Putamen (tissue), 1 donor: ENCODE results near the gene GALNT16.
"Not testable (repeated sequence)": the region's sequence is repeated elsewhere in the genome, so short reads cannot be mapped to it uniquely, and the experiment has no call there.

Source experiments
- DNase-seq: peaks from one replicate; pipeline ENCODE4 v3.0.0-alpha.2; 2016; ENCODE audit warnings: low spot score

GALNT16 gene

DNA sequence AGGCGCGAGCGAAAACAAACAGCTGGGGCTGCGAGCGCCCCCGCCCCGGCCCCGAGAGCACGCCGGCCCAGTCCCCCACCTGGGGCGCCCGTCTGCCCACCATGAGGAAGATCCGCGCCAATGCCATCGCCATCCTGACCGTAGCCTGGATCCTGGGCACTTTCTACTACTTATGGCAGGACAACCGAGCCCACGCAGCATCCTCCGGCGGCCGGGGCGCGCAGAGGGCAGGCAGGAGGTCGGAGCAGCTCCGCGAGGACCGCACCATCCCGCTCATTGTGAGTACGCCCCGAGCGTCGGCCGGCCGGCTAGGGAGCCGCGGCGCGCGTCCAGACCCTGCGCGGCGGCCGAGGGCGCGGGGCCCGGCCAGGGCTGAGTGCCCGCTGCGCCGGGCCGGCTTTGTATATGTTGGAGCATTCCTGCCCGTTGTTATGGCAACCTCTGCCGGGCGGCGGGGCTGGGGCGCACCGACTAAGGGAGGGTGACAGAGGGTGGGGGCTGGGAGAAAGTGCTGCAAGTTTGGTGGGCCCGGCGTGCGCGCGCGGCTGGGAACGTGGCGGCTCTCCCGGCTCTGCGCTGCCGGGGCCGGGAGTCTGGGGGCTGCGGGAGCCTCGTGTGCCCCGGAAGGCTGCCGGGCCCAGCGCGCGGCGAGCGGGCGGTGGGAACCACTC is 367 bp downstream of the GALNT16 start:
- no peak for DNase-seq

DNA sequence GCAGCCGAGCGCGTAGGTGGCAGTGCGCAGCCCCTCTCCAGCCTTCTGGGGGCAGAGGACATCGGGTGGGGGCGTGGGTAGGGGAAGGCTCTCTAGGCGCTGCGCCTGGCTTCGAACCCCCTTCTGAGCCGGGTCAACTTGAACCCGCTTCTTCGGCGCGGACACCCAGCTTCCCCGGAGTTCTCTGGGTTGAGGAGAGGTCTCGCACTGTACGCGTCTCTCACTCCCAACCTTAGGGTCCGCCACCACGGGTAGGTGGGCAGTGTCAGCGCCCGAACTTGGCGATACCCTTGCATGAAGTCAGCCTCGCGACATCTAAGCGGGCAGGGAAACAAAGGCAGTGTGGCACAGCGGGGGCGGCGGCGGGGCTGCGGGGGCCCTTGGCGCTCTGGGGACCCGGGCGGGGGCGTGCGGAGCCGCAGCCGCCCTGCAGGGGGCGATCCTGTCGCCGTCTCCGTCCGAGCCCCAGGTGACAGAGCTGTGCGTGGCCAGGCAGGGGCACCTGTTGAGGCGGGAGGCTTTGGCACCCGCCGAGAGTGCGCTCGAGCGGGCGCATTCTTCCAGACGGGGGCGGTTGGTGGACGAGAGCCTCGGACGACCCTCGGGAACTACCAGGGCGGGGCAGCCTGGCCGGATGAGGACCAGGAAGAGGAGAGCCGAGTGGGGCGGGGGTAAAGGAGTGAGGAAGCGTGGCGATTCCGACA is 1.1 kb downstream of the GALNT16 start:
- DNase-seq = no peak

DNA sequence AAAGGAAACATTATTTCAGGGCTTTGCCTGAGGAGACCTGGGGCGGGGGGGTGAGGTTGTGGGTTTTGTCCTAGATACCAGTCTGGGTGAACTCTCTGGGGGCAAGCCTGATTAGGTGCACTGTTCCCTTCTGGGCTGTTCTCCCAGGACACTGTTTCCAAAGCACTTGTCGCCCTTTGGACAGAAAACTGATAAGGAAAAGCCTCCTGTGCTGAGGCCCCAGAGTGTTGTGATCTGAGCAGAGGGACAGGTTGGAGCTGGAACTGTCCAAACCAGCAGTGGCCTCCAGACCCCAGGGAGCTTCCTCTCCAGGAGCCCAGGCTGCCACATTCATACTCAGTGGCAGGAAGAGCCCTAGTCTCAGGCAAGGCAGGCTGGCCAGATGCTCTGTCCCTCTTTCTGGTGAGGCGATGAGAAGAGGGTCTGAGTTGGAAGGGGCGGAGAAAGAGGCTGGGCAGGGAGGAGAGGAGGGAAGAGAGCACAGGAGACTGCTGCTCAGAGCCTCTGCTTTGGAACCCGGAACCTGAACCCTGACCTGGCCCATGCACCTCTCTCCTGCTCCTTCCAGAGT is 1.9 kb downstream of the GALNT16 start:
- DNase-seq = no peak

DNA sequence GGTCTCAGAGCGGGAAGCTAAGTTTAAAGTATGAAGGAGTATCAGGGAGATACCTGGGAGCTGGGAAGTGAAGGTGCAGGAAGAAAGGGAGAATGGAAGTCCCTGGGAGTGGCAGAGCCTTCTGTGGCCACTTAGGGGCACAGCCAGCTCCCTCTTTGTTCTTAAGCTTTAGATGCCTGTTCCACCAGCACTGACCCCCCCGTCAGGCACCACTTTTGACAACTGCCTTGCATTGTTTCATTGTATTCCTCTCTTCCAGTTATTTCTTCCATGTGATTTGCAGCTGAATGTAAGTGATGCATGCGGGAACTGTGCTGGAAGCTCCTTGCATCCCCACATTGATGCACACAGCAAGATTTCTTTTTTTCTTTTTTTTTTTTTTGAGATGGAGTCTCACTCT is 2.6 kb downstream of the GALNT16 start:
- no peak for DNase-seq

DNA sequence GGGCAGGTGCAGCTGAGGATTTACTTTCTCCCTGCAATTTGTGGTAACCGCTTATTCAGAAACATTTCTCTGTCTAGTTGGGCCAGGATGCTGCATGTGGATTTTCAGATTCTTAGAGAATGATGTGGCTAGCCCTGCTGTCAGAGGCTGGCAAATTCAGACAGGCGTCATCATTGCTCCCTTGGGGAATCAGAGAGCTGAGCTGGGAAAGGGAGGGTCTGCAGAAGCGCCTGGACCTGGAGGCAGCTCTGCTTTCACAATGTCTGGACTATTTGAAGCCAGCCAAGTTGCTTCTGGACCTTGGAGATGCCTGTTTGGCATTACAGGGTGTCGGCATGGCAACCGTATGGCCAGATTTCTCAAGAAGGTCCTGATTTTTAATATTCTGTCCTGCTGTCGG is 3.4 kb downstream of the GALNT16 start:
- DNase-seq = no peak

DNA sequence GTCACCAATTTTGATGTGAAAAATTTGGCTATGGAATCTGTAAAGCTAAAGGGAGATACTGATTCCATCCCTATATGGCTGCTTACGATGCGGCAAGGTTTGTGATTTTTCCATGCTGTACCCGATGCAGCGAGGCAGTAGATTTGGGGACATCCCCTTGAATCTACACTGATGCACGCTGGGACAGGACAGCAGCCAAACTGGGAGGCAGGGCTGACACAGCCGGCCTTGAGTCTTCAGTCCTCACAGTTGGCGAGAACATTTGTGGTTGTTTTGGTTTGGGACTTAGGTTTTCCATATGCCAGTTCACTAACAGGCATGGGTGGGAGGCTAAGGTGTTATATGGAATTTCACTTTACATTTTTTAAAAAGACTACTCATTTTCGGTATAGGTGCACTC is 3.8 kb downstream of the GALNT16 start:
- no peak for DNase-seq

DNA sequence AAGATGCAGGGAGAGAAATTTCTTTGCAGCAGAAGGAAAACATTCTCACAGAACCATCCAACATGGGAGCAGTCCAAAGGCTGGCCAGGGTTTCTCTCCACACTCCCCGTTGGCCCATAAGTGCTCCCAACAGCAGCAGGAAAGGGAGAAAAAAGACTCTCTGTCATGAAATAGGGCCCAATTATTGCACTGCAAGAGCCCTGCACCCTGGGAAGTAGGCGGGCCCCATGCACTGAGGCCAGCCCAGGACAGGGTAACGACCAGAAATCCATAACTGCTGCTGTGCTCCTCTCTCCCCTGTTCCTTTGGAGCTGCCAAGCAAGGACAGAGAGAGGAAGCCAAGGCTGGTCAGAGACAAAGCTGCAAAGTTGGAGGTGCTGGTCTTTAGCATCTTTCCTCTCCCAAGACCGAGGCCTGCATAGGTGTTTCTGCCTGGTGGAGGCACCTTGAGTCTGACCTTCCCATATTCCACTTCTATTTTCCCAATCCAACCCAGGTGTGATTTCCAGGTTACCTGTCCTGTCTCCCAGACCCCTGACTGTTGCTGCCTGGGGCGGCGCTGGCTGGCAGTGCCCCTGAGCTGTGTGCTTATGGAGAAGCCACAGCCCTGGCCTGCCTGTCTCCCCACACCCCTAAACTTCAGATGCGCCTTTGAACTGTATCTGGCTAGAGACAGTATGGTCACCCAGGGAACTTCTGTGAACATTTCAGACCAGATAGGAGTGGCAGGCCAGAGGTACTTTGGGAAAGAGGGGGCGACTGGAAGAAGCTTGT is 6.8 kb downstream of the GALNT16 start:
- no peak for DNase-seq

DNA sequence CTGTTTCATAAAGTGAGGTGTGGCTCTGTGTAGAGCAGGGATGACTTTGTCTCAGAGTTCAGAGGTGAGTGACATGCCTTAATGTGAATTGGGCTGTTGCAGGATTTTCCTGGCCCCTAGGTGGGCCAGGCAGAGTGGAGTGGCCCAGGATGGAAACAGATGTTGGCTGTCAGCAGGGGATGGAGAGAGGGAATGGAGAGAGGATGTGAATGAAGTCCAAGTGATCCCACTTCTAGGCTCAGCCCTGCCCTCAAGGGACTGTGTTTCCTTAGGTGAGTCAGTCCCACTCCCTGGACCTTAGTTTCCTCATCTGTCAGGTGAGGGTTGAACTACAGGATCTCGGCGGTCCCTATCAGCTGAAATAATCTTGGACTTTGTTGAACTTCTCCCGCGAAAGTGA is 7.5 kb downstream of the GALNT16 start:
- no peak for DNase-seq

DNA sequence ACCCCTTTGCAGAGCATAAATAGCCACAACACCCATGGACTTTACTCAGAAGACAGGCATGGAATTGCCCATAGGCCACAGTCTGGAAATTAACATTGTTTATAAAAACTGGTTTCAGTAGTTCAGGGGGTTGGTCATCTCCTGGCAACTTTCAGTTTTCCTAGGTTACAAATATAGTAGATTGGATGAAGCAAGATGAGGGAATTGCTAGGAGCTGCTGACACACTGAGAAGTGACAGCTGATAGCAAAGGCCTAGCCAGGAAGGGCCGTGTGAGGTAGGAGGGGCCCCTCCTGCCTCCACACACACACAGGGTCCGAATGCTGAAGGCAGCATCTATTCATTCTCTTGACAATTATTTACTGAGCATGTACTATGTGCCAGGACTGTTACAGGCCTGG is 8.3 kb downstream of the GALNT16 start:
- DNase-seq = no peak

DNA sequence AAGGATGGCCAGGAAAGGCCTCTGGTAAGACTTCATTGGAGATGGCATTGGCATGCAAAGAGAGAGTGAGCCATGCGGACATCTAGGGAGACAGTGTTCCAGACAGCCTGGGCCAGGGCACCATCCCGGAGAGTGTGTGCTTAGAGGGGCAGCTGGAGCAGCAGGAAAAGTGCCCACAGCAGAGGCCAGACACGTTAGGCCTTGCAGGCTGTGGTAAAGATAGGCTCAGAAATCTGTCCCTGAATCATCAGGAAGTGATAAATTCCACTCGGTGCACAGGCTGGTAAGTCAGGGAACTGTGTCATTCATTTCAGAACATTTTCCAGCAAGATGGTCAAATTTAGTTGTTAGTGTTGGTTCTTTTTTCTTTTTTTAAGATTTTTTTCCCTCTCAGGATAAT is 8.8 kb downstream of the GALNT16 start:
- no peak for DNase-seq

DNA sequence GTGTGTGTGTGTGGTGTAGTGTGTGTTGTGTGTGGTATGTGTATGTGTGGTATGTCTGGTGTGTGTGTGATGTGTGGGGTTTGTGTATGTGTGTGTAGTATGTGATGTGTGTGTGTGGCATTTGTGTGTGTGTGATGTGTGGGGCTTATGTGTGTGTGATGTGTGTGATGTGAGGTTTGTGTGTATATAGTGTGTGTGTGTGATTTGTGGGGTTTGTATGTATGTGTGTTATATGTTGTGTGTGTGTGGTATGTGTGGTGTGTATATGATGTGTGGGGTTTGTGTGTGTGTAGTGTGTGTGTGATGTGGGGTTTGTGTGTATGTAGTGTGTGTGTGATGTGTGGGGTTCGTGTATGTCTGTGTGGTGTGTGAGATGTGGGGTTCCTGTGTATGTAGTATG is 9.4 kb downstream of the GALNT16 start:
- no peak for DNase-seq

DNA sequence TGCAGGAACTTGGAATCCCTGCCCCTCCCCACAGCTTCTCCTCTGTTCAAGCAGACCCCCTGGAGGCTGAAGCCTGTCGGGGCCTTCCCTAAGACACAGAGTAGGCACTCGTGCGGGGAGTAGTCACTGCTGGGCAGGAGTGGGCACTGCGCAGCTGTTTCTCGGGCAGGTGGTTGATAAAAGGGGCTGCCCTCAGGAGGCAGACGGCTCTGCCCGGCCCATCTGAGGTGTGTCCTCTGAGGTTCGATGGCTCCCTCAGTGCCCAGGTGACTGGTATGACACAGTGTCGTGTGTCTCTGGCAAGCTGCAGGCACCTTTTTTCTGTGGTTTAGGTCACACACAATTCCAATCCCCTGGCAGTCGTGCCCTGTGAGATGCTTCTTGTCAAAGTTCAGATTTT is 10.1 kb downstream of the GALNT16 start:
- DNase-seq = no peak

DNA sequence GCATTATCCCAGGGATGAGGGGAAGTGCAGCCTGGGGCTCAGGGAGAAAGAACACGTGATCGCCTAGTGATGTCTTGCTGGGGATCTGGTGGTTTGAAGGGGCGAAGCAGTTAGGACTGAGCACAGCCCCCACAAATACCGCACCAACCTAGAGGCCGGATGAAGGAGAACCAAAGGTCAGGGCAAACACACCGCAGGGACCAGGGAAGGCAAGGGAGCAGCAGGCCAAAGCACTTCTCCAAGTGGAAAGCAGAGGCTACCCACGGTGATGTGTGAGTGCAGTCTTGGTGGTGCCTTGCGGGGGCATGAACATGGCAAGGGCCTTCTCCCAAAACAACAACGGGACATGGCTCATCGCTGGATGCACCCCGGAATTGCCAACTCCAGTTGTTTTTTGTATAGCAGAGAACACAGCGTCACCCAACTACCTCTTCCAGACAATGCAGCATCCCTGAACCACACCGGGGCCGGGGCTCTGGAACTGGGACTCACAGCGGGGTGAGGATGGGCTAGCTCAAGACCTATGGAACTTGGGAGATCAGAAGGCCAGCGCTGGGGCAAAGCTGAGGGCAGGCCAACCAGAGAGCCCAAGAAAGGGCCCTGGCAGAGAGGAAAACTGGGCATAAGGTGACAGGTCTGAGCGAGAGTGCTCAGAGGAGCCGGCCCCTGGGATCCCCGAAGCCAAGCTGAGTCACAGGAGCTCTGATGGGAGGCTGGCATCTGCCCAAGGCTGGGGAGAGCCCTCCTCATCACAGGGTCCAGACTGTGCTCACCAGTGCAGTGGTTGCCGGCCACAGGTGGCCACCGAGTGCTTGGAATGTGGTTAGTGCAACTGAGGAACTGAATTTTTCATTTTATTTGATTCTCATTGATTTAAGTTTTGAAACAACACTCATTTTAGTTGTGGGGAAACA is 11.1 kb downstream of the GALNT16 start:
- DNase-seq = no peak

DNA sequence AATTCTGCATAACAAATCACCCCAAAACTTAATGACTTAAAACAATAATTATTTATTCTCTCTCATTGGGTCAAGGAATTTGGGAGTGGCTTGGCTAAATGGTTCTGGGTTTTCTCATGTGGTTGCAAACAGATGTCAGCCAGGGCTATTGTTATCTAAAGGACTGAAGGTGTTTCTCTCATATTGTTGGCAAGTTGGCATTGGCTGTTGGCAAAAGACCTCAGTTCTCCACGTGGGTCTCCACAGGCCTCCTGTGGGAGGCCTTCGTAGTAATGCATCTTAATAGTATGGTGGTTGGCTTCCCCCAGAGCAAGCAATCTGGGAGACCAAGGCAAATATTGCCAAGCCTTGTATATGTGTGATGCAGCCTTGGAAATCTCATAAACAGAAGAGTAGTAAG is 14.4 kb downstream of the GALNT16 start:
- no peak for DNase-seq

DNA sequence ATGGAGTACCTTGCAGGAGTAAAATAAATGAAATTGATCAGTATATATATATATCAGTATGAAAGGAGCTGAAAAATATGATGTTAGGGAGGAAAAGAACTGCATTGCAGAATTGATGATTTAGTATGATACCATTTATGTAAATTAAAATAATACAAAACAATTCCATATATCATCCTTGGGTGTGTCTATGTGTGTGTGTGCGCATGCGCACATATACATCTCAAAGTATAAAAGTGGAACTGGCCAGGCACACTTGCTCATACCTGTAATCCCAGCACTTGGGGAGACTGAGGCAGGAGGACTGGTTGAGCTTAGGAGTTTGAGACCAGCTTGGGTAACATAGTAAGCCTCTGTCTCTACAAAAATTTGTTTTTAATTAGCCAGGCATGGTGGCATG is 15.4 kb downstream of the GALNT16 start:
- no peak for DNase-seq

DNA sequence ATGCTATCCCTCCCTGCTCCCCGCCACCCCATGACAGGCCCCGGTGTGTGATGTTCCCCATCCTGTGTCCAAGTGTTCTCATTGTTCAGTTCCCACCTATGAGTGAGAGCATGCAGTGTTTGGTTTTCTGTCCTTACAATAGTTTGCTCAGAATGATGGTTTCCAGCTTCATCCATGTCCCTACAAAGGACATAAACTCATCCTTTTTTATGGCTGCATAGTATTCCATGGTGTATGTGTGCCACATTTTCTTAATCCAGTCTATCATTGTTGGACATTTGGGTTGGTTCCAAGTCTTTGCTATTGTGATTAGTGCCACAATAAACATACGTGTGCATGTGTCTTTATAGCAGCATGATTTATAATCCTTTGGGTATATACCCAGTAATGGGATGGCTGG is 17.4 kb downstream of the GALNT16 start:
- DNase-seq = not testable (repeated sequence)

DNA sequence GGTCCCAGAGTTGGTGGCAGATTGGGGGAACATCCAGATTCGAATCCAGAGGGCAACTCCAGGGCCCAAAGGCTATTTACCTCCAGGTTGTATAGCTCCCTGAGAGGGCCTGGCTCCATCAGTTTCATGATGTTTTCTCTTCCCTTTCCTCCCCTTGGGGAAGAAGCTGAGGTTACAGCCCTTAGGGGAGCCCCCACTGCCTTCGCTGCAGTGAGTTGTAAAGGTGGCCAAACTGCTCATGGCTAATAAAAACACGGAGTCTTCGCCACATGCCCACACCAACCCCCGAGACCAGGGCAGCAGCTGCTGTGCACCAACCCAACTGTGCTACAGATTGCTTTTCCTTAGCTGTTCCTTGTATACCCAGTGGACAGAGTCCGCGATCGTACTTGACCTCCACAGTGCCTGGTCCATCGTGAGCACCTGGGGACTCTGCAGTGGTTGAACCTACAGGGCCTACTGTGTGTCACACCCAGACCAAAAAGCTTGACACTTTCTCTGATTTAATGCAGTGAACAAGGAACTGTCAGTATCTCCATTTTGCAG is 20.9 kb downstream of the GALNT16 start:
- DNase-seq = no peak

DNA sequence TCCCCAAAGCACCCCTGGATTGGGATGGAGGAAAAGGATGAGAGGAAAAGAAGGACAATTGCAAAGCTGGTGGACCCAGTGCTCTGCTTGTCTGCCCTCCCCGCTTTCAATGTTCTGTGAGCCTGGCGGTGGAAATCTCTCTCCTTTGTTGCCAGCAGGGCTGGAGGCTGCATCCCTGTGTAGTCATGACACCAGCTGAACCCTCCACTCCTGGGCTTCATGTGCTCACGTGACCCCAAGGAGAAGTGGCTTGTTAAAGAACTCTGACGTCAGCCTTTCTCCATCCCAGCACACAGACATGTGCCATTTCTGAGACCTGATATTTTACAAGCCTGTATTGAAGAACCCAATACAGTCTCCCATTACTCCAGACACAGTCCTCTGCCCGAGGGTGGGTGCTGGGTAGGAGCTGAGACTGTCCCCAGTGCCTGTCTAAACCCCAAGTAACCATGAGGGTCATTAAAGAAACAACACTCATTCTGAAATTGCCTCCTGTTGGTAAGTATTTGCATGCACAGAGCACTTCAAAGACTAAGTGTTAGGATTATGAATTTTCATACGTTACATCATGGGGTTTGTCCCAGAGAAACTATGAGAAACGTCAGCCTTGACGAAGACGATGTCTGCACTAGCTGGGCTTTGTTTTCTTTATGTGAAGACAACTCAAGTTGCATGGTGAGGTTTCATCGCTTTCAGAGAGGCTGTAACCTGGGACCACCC is 21.7 kb downstream of the GALNT16 start:
- no peak for DNase-seq

DNA sequence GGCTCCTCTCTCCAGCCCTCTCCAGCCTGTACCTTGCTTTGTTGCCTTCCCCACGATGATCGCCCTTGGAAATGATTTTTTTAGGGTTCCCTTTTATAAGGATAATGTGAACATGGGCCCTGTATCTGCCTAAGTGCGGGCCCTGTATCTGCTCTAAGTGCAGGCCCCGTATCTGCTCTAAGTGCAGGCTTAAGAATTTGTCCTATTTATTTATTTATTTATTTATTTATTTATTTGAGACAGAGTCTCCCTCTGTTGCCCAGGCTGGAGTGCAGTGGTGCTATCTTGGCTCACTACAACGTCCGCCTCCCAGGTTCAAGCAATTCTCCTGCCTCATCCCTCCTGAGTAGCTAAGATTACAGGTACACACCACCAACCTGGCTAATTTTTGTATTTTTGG is 22.5 kb downstream of the GALNT16 start:
- no peak for DNase-seq

DNA sequence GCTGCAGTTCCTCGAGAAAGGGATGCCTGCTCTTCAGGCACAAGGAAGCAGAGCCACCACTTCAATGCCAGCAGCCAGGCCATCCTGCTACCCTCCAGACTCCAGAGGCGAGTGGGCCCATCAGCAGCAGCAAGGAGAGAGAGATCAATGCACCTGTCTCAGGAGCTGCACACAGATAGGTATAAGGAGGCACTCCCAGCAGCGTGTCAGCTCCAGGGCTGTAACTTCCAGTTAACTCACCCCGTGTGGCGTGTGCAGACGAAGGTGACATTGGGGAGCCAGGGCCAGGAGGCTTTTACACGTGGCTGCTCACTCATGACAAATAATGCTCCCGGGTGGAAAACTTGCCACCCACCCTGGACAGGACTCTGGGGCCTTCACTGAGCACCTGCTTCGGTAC is 24.2 kb downstream of the GALNT16 start:
- DNase-seq = no peak
